HG02642 (cell line): ENCODE results near the gene CNOT3.
"Not testable (repeated sequence)": the region's sequence is repeated elsewhere in the genome, so short reads cannot be mapped to it uniquely, and the experiment has no call there.

Experiments used
- ATAC-seq: cut with Tn5 transposase; IDR thresholded peaks from one replicate; pipeline ENCODE4 v1.9.1; 2021; ENCODE audit warnings: mild to moderate bottlenecking; ENCODE audit not compliant: unreplicated experiment, poor library complexity

The CNOT3 gene

GRCh38 chr19:54164369-54165068 lies 27.0 kb downstream of the CNOT3 start:
- ATAC-seq = no peak

GRCh38 chr19:54165222-54165621 lies 27.7 kb downstream of the CNOT3 start:
- ATAC-seq = no peak

GRCh38 chr19:54168174-54168917 lies 30.8 kb downstream of the CNOT3 start:
- ATAC-seq = peak; percentile 80

GRCh38 chr19:54169149-54169740 lies 31.7 kb downstream of the CNOT3 start:
- ATAC-seq = no peak

GRCh38 chr19:54171736-54172431 lies 34.3 kb downstream of the CNOT3 start:
- ATAC-seq = not testable (repeated sequence)

- no peak for ATAC-seq
These were observed 35.2 kb downstream of the CNOT3 start, which contains the start of gene TMC4 for GRCh38 chr19:54172471-54173358. Gene TMC4, minus strand, starts transcription at chr19:54173160. Its CDS starts 43 bp downstream, at chr19:54173117.

GRCh38 chr19:54173359-54173699 lies 35.8 kb downstream of the CNOT3 start:
- ATAC-seq = no peak

- no peak for ATAC-seq
These were observed 36.6 kb downstream of the CNOT3 start for GRCh38 chr19:54173951-54174834.

GRCh38 chr19:54178581-54179261 lies 41.2 kb downstream of the CNOT3 start:
- ATAC-seq = no peak

- ATAC-seq = no peak
These were observed 41.8 kb downstream of the CNOT3 start for GRCh38 chr19:54179262-54179852.

GRCh38 chr19:54179921-54180461 lies 42.4 kb downstream of the CNOT3 start:
- ATAC-seq = no peak

- ATAC-seq = no peak
These were observed 43.1 kb downstream of the CNOT3 start for GRCh38 chr19:54180691-54181091.

GRCh38 chr19:54181894-54182293 lies 44.3 kb downstream of the CNOT3 start:
- ATAC-seq = not testable (repeated sequence)

GRCh38 chr19:54183431-54183830 lies 45.9 kb downstream of the CNOT3 start:
- no peak for ATAC-seq

GRCh38 chr19:54186351-54186750 lies 48.8 kb downstream of the CNOT3 start:
- no peak for ATAC-seq

GRCh38 chr19:54186934-54187381 lies 49.4 kb downstream of the CNOT3 start:
- ATAC-seq = no peak

GRCh38 chr19:54188215-54188871 lies 50.8 kb downstream of the CNOT3 start:
- no peak for ATAC-seq
